IMR-90 (cell line): ENCODE data around the gene GPR3. TPM values are rescaled to one million over a fixed set of nuclear protein-coding genes. Genes with fewer than 3 reads are reported as not detected.

Experiments
- ATAC-seq: fragments of 200-7000 bp; cut with Tn5 transposase; 2 replicates; pipeline ENCODE4 v1.9.1; 2020; ENCODE audit warnings: low read depth, mild to moderate bottlenecking, moderate library complexity
- BruUV-seq: library from RNA; stranded (reverse); fragments of 400-500 nt; replicated peaks from 2 replicates; lab custom pipeline; 2021; lab: Mats Ljungman, UMichigan
- CTCF ChIA-PET: fragments of 300-600 bp; formaldehyde crosslinking; extraction: SDS; loops from one replicate; lab custom pipeline; 2021; ENCODE audit warnings: antibody characterized with exemption; lab: Yijun Ruan, JAX
- POLR2A ChIA-PET: fragments of 300-600 bp; sonication (Branson Sonifier 250); formaldehyde crosslinking; loops from one replicate; lab custom pipeline; 2022; ENCODE audit warnings: antibody characterized with exemption; ENCODE audit not compliant: unreplicated experiment; lab: Charles Lee
- DNase-seq: peaks from one replicate; pipeline ENCODE4 v3.0.0; 2013
- H2AFZ ChIP-seq: replicated peaks from 2 replicates; pipeline ENCODE3; 2013; ENCODE audit warnings: low read length, mild to moderate bottlenecking; ENCODE audit not compliant: poor library complexity
- H2AK5ac ChIP-seq: 2 replicates; pipeline ENCODE4 v1.6.1; 2013; ENCODE audit warnings: low read depth, low read length, inconsistent platforms
- H2AK9ac ChIP-seq: replicated peaks from 2 replicates; pipeline ENCODE3; 2013; ENCODE audit warnings: mild to moderate bottlenecking, low read depth, low read length, moderate library complexity; ENCODE audit not compliant: poor library complexity
- H2BK120ac ChIP-seq: 2 replicates; pipeline ENCODE4 v1.6.1; 2013; ENCODE audit warnings: low read depth, low read length, inconsistent platforms
- H2BK15ac ChIP-seq: 3 replicates; pipeline ENCODE4 v1.6.1; 2013; ENCODE audit warnings: low read depth, low read length, inconsistent platforms
- H2BK20ac ChIP-seq: 2 replicates; pipeline ENCODE4 v1.6.1; 2013; ENCODE audit warnings: low read depth, mild to moderate bottlenecking, inconsistent platforms, low read length, moderate library complexity
- H2BK5ac ChIP-seq: 2 replicates; pipeline ENCODE4 v1.6.1; 2013; ENCODE audit warnings: mild to moderate bottlenecking, low read depth, low read length, inconsistent platforms; ENCODE audit not compliant: poor library complexity, severe bottlenecking
- H3K14ac ChIP-seq: replicated peaks from 2 replicates; pipeline ENCODE4 v1.6.1; 2013; ENCODE audit warnings: low read depth, low read length, inconsistent platforms
- H3K18ac ChIP-seq: 2 replicates; pipeline ENCODE4 v1.6.1; 2013; ENCODE audit warnings: low read depth, low read length, control low read depth
- H3K23ac ChIP-seq: 2 replicates; pipeline ENCODE4 v1.6.1; 2013; ENCODE audit warnings: low read depth, low read length, inconsistent platforms
- H3K27ac ChIP-seq: 2 replicates; pipeline ENCODE4 v1.5.1; 2013; ENCODE audit warnings: mild to moderate bottlenecking, control low read depth, low read length; ENCODE audit not compliant: insufficient read depth
- H3K27me3 ChIP-seq: 2 replicates; pipeline ENCODE4 v1.6.1; 2013; ENCODE audit warnings: low read length; ENCODE audit not compliant: control insufficient read depth, insufficient read depth
- H3K36me3 ChIP-seq: 2 replicates; pipeline ENCODE4 v1.6.1; 2013; ENCODE audit warnings: low read length, mixed read lengths; ENCODE audit not compliant: control insufficient read depth, insufficient read depth
- H3K4ac ChIP-seq: 2 replicates; pipeline ENCODE4 v1.6.1; 2013; ENCODE audit warnings: low read depth, low read length, inconsistent platforms
- H3K4me1 ChIP-seq: 2 replicates; pipeline ENCODE4 v1.6.1; 2013; ENCODE audit warnings: low read length, mixed read lengths; ENCODE audit not compliant: control insufficient read depth, insufficient read depth
- H3K4me2 ChIP-seq: 2 replicates; pipeline ENCODE4 v1.6.1; 2013; ENCODE audit warnings: low read depth, mild to moderate bottlenecking, control low read depth, low read length, moderate library complexity
- H3K4me3 ChIP-seq: 2 replicates; pipeline ENCODE4 v1.5.1; 2013; ENCODE audit warnings: low read depth, mild to moderate bottlenecking, control low read depth, low read length, moderate library complexity; ENCODE audit not compliant: insufficient read depth
- H3K56ac ChIP-seq: 2 replicates; pipeline ENCODE4 v1.6.1; 2013; ENCODE audit warnings: low read length, inconsistent platforms; ENCODE audit not compliant: insufficient read depth; ENCODE audit errors: extremely low read depth
- H3K79me1 ChIP-seq, 2 experiments: 2 replicates each; pipeline ENCODE4 v1.6.1; 2013; ENCODE audit warnings: low read length in 2 of 2, inconsistent platforms in 1 of 2, low read depth in 1 of 2
- H3K9ac ChIP-seq: 2 replicates; pipeline ENCODE4 v1.6.1; 2013; ENCODE audit warnings: low read depth, low read length, control low read depth
- H3K9me1 ChIP-seq: 2 replicates; pipeline ENCODE4 v1.6.1; 2013; ENCODE audit warnings: low read length, inconsistent platforms; ENCODE audit not compliant: insufficient read depth
- H3K9me3 ChIP-seq: 2 replicates; pipeline ENCODE4 v1.6.1; 2013; ENCODE audit warnings: low read length; ENCODE audit not compliant: control insufficient read depth, insufficient read depth
- H4K20me1 ChIP-seq: 2 replicates; pipeline ENCODE4 v1.6.1; 2013; ENCODE audit warnings: low read length, inconsistent platforms; ENCODE audit not compliant: insufficient read depth
- H4K5ac ChIP-seq: 2 replicates; pipeline ENCODE4 v1.6.1; 2013; ENCODE audit warnings: mild to moderate bottlenecking, low read depth, low read length, control low read depth
- H4K8ac ChIP-seq, 2 experiments: 2 replicates each; pipeline ENCODE4 v1.6.1; 2013; ENCODE audit warnings: low read depth in 2 of 2, low read length in 2 of 2, control low read depth in 1 of 2, inconsistent platforms in 1 of 2
- H4K91ac ChIP-seq: 2 replicates; pipeline ENCODE4 v1.6.1; 2013; ENCODE audit warnings: low read depth, low read length, inconsistent platforms; ENCODE audit not compliant: insufficient read depth
- BHLHE40 ChIP-seq: fragments of 150-350 bp; IDR thresholded peaks from 2 replicates; pipeline ENCODE4 v1.6.1; 2016; ENCODE audit warnings: mild to moderate bottlenecking, low read depth, low read length
- CEBPB ChIP-seq: IDR thresholded peaks from 2 replicates; pipeline ENCODE4 v1.6.1; 2012; ENCODE audit warnings: low read depth, low read length, improper control_type of control experiment
- CHD1 ChIP-seq: IDR thresholded peaks from 2 replicates; pipeline ENCODE4 v1.6.1; 2012; ENCODE audit warnings: low read depth, low read length, improper control_type of control experiment
- FOS ChIP-seq: fragments of 150-350 bp; IDR thresholded peaks from 2 replicates; pipeline ENCODE4 v1.6.1; 2016; ENCODE audit warnings: low read depth, low read length
- MAFK ChIP-seq: IDR thresholded peaks from 2 replicates; pipeline ENCODE4 v1.6.1; 2012; ENCODE audit warnings: low read depth, low read length, improper control_type of control experiment
- MAZ ChIP-seq: IDR thresholded peaks from 2 replicates; pipeline ENCODE4 v1.6.1; 2012; ENCODE audit warnings: low read depth, mild to moderate bottlenecking, low read length, improper control_type of control experiment, moderate library complexity, borderline replicate concordance
- MXI1 ChIP-seq: IDR thresholded peaks from 2 replicates; pipeline ENCODE4 v1.6.1; 2012; ENCODE audit warnings: low read depth, mild to moderate bottlenecking, low read length, moderate library complexity, borderline replicate concordance
- NFE2L2 ChIP-seq: fragments of 150-350 bp; IDR thresholded peaks from 2 replicates; pipeline ENCODE4 v1.6.1; 2016; ENCODE audit warnings: low read depth, mild to moderate bottlenecking, low read length
- POLR2A ChIP-seq: IDR thresholded peaks from 2 replicates; pipeline ENCODE4 v1.6.1; 2012; ENCODE audit warnings: mild to moderate bottlenecking, low read depth, low read length
- RAD21 ChIP-seq: IDR thresholded peaks from 2 replicates; pipeline ENCODE4 v1.6.1; 2012; ENCODE audit warnings: low read length, improper control_type of control experiment
- RCOR1 ChIP-seq: IDR thresholded peaks from 2 replicates; pipeline ENCODE4 v1.6.1; 2012; ENCODE audit warnings: mild to moderate bottlenecking, low read length, improper control_type of control experiment; ENCODE audit not compliant: insufficient replicate concordance
- RFX5 ChIP-seq: IDR thresholded peaks from 2 replicates; pipeline ENCODE4 v1.8.0; 2012; ENCODE audit warnings: low read depth, mild to moderate bottlenecking, low read length, moderate library complexity
- SMC3 ChIP-seq: fragments of 150-350 bp; IDR thresholded peaks from 2 replicates; pipeline ENCODE4 v1.6.1; 2016; ENCODE audit warnings: low read depth, mild to moderate bottlenecking, antibody characterized with exemption, low read length, moderate library complexity
- WGBS, 2 experiments: methylation state at CpG; one replicate each; pipeline versions ENCODE4 v1.1.5 to v1.1.7; 2013; ENCODE audit warnings: missing lambda C conversion rate in 2 of 2; ENCODE audit not compliant: insufficient read length in 1 of 2; ENCODE audit errors: extremely low coverage in 2 of 2; 5-methylcytosine and 5-hydroxymethylcytosine counted together
- dilution Hi-C: fragments of 300-500 bp; cut with HindIII; formaldehyde crosslinking; loops from one replicate; pipeline ENCODE4 v1.14.3; 2018; ENCODE audit warnings: low sequenced_read_pairs; ENCODE audit not compliant: unreplicated experiment
- in situ Hi-C: fragments of 300-500 bp; cut with MboI; formaldehyde crosslinking; loops from 3 replicates; pipeline ENCODE4 v1.14.3; 2019; ENCODE audit warnings: low sequenced_read_pairs, inconsistent platforms, mixed read lengths
- intact Hi-C: fragments of 100-400 bp; cut with micrococcal nuclease; formaldehyde crosslinking; loops from 2 replicates; pipeline ENCODE4 v1.10.0; 2022
- polyA plus RNA-seq, 3 experiments: library from polyadenylated mRNA; depleted of rRNA; stranded (reverse); fragments of >200 nt; gene quantifications; 2 replicates each; pipeline ENCODE4 v1.2.3, GENCODE V29; 2012; ENCODE audit warnings: low replicate concordance in 1 of 3
- total RNA-seq: library from RNA; depleted of rRNA; stranded (reverse); fragments of >200 nt; gene quantifications from 2 replicates; pipeline ENCODE4 v1.2.3, GENCODE V29; 2012
- TF ChIP-seq, protein P1 (sequence below): fragments of 150-350 bp; IDR thresholded peaks from 2 replicates; pipeline ENCODE4 v1.6.1; 2017; ENCODE audit warnings: mild to moderate bottlenecking, antibody characterized with exemption, low read length, low read depth
- TF ChIP-seq, protein P2 (sequence below): conservative IDR thresholded peaks from 2 replicates; pipeline ENCODE4 v1.5.1; 2012; ENCODE audit warnings: mild to moderate bottlenecking, low read depth, low read length, improper control_type of control experiment
- TF ChIP-seq, protein P3 (sequence below): fragments of 150-350 bp; IDR thresholded peaks from 2 replicates; pipeline ENCODE4 v1.6.1; 2016; ENCODE audit warnings: low read depth, mild to moderate bottlenecking, low read length, moderate library complexity, borderline replicate concordance

GPR3 gene
- total and polyA plus RNA-seq, 2 of the 4 experiments (the other 2 are of a cell fraction): 0.72 to 4.8 TPM

DNA sequence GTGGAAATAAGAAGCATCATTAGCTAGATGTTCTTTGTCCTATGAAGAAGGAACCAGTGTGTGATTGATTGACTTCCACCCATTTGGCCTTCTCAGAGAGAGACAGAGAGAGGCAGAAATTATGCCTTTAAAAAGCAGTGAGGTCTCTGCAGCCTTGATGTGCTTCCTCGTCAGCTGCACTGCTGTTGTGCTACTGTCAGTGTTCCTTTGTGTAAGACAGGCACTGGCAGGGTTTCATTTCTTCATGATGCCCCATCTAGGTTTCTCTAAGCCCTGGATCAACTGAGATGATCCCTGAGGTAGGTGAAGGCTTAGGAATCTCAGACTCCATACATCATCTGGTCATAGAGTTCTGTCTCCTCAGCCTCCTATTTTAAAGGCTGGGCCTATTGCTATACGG is 34.9 kb downstream of the GPR3 start:
- Histone ChIP-seq H4K20me1 (peaks cover 34% of the 10 kb centered on the region), H3K18ac (no peak overlapping the region), H2AK9ac (no peak overlapping the region), H4K91ac (no peak overlapping the region), H3K56ac (no peak overlapping the region), H2BK15ac (no peak overlapping the region), H2BK5ac (no peak overlapping the region), H3K14ac (no peak overlapping the region), H4K8ac (no peak overlapping the region), H3K9me1 (peaks cover 23% of the 10 kb centered on the region), H3K27me3 (no peaks in the 10 kb centered on the region), H3K4me3 (no peak overlapping the region), H3K4me1 (peaks cover 5% of the 10 kb centered on the region), H3K36me3 (peaks cover 16% of the 10 kb centered on the region), H3K9ac (no peak overlapping the region), H3K4ac (no peak overlapping the region), H3K23ac (peak overlapping the region; percentile 13; the same call in 1 of the 2 replicates), H3K79me1 (peaks cover 70 to 81% of the 10 kb centered on the region in 2 experiments), H2BK20ac (no peak overlapping the region), H2AFZ (no peak overlapping the region), H2BK120ac (no peak overlapping the region), H3K4me2 (no peak overlapping the region), H4K5ac (no peak overlapping the region), H2AK5ac (no peak overlapping the region), H3K27ac (no peak overlapping the region), H3K9me3 (no peaks in the 10 kb centered on the region)
- DNase-seq: no peak
- in situ Hi-C loops: no loop called here
- ATAC-seq: no peak
- intact Hi-C loops: no loop called here
- dilution Hi-C loops: no loop called here
- CTCF ChIA-PET: no interaction called here
- no TSS peak for BruUV-seq
- no CpG with 5 or more reads among the region's 2 CpGs for WGBS, 2 experiments
- POLR2A ChIA-PET: no interaction called here
- TF ChIP-seq RFX5: no peak
- no peak for TF ChIP-seq CHD1
- TF ChIP-seq FOS: no peak
- TF ChIP-seq, protein P1, sequence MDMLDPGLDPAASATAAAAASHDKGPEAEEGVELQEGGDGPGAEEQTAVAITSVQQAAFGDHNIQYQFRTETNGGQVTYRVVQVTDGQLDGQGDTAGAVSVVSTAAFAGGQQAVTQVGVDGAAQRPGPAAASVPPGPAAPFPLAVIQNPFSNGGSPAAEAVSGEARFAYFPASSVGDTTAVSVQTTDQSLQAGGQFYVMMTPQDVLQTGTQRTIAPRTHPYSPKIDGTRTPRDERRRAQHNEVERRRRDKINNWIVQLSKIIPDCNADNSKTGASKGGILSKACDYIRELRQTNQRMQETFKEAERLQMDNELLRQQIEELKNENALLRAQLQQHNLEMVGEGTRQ: no peak
- TF ChIP-seq NFE2L2: no peak
- TF ChIP-seq POLR2A: no peak
- no peak for TF ChIP-seq MAFK
- TF ChIP-seq RAD21: no peak
- TF ChIP-seq, protein P2, sequence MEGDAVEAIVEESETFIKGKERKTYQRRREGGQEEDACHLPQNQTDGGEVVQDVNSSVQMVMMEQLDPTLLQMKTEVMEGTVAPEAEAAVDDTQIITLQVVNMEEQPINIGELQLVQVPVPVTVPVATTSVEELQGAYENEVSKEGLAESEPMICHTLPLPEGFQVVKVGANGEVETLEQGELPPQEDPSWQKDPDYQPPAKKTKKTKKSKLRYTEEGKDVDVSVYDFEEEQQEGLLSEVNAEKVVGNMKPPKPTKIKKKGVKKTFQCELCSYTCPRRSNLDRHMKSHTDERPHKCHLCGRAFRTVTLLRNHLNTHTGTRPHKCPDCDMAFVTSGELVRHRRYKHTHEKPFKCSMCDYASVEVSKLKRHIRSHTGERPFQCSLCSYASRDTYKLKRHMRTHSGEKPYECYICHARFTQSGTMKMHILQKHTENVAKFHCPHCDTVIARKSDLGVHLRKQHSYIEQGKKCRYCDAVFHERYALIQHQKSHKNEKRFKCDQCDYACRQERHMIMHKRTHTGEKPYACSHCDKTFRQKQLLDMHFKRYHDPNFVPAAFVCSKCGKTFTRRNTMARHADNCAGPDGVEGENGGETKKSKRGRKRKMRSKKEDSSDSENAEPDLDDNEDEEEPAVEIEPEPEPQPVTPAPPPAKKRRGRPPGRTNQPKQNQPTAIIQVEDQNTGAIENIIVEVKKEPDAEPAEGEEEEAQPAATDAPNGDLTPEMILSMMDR: no peak
- TF ChIP-seq RCOR1: no peak
- TF ChIP-seq SMC3: no peak
- TF ChIP-seq MXI1: no peak
- TF ChIP-seq CEBPB: no peak
- TF ChIP-seq MAZ: no peak
- TF ChIP-seq, protein P3, sequence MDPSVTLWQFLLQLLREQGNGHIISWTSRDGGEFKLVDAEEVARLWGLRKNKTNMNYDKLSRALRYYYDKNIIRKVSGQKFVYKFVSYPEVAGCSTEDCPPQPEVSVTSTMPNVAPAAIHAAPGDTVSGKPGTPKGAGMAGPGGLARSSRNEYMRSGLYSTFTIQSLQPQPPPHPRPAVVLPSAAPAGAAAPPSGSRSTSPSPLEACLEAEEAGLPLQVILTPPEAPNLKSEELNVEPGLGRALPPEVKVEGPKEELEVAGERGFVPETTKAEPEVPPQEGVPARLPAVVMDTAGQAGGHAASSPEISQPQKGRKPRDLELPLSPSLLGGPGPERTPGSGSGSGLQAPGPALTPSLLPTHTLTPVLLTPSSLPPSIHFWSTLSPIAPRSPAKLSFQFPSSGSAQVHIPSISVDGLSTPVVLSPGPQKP: no peak
- no peak for TF ChIP-seq BHLHE40
